HL-60 (cell line): ENCODE measurements around the gene HBA2.

Experiments
- DNase-seq, 2 experiments: peaks; one replicate each; pipeline ENCODE4 v3.0.0-alpha.2; 2010 to 2020; ENCODE audit warnings: low read depth in 1 of 2, low spot score in 1 of 2
- H3K27ac ChIP-seq: fragments of 250-450 bp; sonication (Bioruptor Pico); replicated peaks from 2 replicates; pipeline ENCODE4 v1.5.1; 2020; ENCODE audit warnings: mild to moderate bottlenecking, moderate library complexity
- H3K27me3 ChIP-seq: fragments of 250-450 bp; sonication (Bioruptor Pico); 2 replicates; pipeline ENCODE4 v1.5.1; 2021; ENCODE audit warnings: mild to moderate bottlenecking, moderate library complexity; ENCODE audit not compliant: insufficient read depth, poor library complexity, severe bottlenecking
- H3K4me3 ChIP-seq: replicated peaks from 2 replicates; pipeline ENCODE4 v1.5.1; 2011; ENCODE audit warnings: mild to moderate bottlenecking, control low read depth, low read length; ENCODE audit not compliant: insufficient read depth
- GABPA ChIP-seq: IDR thresholded peaks from 2 replicates; pipeline ENCODE4 v1.6.1; 2012; ENCODE audit warnings: low read depth
- POLR2AphosphoS5 ChIP-seq: IDR thresholded peaks from 2 replicates; pipeline ENCODE4 v1.6.1; 2012; ENCODE audit warnings: low read depth
- SPI1 ChIP-seq: IDR thresholded peaks from 2 replicates; pipeline ENCODE4 v1.6.1; 2012; ENCODE audit warnings: low read depth, mild to moderate bottlenecking, borderline replicate concordance
- TF ChIP-seq, protein P1 (sequence below): IDR thresholded peaks from 2 replicates; pipeline ENCODE4 v1.6.1; 2012; ENCODE audit warnings: low read depth; ENCODE audit not compliant: insufficient replicate concordance
- TF ChIP-seq, protein P2 (sequence below): IDR thresholded peaks from one replicate; pipeline ENCODE4 v1.5.1; 2011; ENCODE audit warnings: low read length, control low read depth, inconsistent platforms; ENCODE audit not compliant: insufficient read depth

The HBA2 gene

DNA sequence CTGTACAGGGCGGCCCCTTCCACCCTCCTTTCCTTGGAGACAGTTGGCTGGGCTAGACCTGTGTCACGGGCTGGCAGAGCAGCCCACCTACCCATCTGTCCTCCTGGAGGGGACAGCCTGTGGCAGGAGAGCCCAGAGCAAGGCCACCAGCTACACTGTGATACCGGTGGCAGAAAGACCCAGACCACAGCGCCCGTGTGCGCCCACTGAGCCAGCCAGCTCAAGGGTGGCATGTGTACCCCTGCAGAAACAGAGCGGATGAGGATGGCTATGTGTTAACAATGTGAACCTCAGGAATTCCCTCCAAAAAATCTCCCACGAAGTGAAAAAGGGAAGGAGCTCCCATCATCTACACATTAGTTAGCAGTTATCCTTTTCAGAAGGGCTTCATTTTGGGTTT, 14.7 kb downstream of the HBA2 start:
- Histone ChIP-seq H3K27ac (no peak overlapping the region), H3K27me3 (no peaks in the 10 kb centered on the region), H3K4me3 (no peak overlapping the region)
- TF ChIP-seq, protein P1, sequence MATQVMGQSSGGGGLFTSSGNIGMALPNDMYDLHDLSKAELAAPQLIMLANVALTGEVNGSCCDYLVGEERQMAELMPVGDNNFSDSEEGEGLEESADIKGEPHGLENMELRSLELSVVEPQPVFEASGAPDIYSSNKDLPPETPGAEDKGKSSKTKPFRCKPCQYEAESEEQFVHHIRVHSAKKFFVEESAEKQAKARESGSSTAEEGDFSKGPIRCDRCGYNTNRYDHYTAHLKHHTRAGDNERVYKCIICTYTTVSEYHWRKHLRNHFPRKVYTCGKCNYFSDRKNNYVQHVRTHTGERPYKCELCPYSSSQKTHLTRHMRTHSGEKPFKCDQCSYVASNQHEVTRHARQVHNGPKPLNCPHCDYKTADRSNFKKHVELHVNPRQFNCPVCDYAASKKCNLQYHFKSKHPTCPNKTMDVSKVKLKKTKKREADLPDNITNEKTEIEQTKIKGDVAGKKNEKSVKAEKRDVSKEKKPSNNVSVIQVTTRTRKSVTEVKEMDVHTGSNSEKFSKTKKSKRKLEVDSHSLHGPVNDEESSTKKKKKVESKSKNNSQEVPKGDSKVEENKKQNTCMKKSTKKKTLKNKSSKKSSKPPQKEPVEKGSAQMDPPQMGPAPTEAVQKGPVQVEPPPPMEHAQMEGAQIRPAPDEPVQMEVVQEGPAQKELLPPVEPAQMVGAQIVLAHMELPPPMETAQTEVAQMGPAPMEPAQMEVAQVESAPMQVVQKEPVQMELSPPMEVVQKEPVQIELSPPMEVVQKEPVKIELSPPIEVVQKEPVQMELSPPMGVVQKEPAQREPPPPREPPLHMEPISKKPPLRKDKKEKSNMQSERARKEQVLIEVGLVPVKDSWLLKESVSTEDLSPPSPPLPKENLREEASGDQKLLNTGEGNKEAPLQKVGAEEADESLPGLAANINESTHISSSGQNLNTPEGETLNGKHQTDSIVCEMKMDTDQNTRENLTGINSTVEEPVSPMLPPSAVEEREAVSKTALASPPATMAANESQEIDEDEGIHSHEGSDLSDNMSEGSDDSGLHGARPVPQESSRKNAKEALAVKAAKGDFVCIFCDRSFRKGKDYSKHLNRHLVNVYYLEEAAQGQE, result no peak
- no peak for TF ChIP-seq GABPA
- TF ChIP-seq, protein P2, sequence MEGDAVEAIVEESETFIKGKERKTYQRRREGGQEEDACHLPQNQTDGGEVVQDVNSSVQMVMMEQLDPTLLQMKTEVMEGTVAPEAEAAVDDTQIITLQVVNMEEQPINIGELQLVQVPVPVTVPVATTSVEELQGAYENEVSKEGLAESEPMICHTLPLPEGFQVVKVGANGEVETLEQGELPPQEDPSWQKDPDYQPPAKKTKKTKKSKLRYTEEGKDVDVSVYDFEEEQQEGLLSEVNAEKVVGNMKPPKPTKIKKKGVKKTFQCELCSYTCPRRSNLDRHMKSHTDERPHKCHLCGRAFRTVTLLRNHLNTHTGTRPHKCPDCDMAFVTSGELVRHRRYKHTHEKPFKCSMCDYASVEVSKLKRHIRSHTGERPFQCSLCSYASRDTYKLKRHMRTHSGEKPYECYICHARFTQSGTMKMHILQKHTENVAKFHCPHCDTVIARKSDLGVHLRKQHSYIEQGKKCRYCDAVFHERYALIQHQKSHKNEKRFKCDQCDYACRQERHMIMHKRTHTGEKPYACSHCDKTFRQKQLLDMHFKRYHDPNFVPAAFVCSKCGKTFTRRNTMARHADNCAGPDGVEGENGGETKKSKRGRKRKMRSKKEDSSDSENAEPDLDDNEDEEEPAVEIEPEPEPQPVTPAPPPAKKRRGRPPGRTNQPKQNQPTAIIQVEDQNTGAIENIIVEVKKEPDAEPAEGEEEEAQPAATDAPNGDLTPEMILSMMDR, result no peak
- no peak for TF ChIP-seq SPI1
- no peak for TF ChIP-seq POLR2AphosphoS5
- no peak for DNase-seq

DNA sequence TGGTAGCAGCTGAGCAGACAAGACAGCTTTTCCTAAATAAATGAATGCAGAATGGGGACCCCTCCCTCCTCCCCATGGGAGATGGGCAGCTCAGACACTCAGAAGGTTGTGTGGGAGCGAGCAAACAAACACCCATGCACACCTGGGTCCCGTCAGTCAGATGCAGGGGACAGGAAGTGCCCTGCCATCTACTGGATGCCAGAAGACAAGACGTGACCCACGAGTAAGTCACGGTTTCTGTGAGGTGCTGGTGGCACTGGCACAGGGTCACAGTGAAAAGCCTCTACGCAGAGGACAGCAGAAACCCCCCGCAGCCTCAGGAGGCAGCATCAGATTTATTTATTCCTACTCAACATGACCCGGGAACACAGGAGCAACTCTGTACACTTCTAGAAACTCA, 16.0 kb downstream of the HBA2 start:
- no peak overlapping the region for H3K27ac ChIP-seq
- TF ChIP-seq, protein P1, result no peak
- TF ChIP-seq, protein P2, result no peak
- TF ChIP-seq SPI1, result no peak
- no peak for TF ChIP-seq POLR2AphosphoS5
- TF ChIP-seq GABPA, result no peak
- DNase-seq, result no peak
- no peak overlapping the region for H3K4me3 ChIP-seq
- H3K27me3 ChIP-seq, result no peaks in the 10 kb centered on the region

DNA sequence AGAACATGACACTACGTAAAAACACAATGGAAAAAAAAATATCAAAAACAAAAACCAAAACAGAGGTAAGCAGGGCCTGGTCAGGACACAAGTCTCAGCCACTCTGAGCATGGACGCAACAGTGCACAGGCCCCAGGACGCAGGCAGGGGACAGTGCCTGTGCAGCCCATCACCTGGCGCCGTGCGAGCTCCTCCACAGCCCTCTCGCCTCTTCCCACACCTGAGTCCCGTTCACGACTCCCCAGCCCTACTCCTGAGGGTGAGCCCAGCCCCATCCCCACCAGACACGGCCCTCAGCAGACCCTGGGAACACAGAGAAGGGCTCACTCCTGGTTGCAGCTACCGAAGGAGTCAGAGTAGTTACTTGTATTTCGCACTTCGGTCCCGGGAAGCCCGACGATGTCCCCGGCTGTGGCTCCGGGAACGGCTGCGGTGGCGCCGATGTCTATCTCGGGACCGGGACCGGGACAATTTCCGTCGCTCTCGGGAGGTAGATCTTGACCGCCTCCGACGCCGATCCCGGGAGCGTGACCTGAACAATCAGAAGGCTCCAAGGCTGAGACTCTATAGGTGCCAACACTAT, 17.0 kb downstream of the HBA2 start:
- H3K27ac ChIP-seq, result no peak overlapping the region
- TF ChIP-seq, protein P1, result no peak
- TF ChIP-seq SPI1 (no peak), POLR2AphosphoS5 (no peak), GABPA (no peak)
- TF ChIP-seq, protein P2, result no peak
- no peak for DNase-seq
- H3K27me3 ChIP-seq, result no peaks in the 10 kb centered on the region
- no peak overlapping the region for H3K4me3 ChIP-seq
